ENCODE data around the gene DCC.

Gene DCC

GRCh38 chr18:53093636-53094035 lies 753.6 kb downstream of the DCC start:
- no peak for DNase-seq (ENCODE audit: low spot score)

DNA sequence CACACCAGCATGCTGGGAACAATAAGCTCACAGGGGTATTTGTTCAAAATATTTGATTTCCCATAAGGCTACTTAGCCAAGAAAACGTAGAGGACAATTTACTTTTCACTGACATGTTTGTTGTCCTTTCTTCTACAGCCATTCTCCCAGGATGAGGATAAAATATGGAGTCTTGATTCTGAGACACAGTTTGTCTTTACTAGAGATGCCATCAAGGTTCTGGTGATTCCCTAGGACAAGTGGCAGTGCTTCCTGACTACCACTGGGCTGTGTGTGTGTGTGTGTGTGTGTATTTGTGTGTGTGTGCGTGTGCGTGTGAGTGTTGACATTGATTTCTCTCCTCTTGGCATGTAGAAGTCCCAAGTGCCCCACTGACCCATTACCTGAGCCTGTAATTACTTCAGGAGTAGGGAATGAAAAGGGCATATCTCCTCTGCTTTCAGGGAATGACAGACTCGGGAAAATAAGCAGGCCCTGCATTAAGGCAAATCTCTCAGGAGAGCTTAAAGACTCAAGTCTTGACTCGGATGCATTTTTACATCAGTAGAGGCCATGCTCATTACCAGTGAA lies 761.6 kb downstream of the DCC start:
- DNase-seq (ENCODE audit: low spot score): no peak

GRCh38 chr18:53114441-53114840 lies 774.4 kb downstream of the DCC start:
- no peak for DNase-seq (ENCODE audit: low spot score)

DNA sequence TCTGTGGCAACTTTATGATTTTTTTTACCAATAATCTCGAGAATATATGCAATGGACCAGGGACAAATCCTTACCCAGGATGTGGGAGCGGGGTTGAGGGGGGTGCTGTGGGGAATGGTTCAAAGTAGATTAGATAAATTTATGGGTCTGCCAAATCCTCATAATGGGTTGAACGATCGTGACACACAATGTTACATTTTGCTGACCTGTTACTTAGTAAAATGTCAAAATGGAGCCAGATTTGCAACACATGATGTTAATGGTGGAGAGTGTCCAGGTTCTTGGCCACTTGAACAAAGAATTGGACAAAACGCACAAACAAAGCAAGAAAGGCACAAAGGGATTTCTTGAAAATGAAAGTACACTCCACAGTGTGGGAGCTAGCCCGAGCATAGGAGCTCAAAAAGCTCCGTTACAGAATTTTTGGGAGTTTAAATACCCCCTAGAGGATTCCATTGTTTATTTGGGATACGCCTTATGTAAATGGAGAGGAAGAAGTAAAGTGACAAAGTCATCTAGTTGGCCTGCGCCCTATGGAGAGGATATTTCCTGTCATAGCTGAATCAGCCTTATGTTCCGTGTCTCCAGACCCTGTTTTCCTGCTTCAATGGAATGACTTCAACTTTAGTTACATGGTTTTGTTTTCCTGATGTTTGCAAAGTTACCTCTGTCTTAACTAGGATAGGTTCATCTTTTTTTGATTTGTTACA lies 776.0 kb downstream of the DCC start:
- DNase-seq (ENCODE audit: low spot score): no peak

DNA sequence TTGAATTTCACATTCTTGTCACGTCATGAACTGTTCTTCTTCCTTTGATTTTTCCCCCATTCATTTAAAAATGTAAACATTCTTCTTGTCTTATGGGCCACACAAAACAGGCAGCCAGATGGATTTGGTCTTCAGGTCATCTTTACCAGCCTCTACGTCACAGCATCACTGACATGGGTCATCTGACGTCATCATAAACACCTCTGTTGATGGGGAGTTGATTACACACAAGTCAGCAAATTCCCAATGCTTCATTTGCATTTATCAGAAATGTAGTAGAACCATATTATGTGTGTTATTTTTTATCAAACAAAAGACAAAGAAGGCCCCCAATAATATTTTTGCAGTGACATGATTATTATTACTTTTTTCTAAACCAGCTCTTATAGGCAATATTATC lies 777.9 kb downstream of the DCC start:
- no peak for DNase-seq (ENCODE audit: low spot score)

GRCh38 chr18:53126210-53126609 lies 786.2 kb downstream of the DCC start:
- no peak for DNase-seq (ENCODE audit: low spot score)

DNA sequence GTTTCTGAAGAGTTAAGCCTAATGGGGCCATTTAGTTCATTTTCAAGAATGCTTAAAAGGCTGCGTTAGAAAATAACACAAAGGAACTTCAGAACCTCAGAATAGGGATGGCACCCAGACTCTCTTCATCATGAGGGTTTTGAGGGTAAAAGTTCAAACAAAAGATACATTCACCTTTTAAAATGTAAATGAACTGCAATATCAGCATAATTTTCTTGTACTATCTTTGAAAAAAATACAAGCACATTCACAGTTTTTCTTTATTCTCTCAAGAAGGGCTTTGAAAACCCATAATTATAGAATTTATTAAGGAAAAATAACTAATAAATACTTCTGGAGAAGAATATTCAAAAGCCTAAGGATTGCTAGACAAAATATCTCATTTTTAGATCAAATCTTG lies 791.0 kb downstream of the DCC start:
- DNase-seq (ENCODE audit: low spot score): no peak

- no peak for DNase-seq (ENCODE audit: low spot score)
Observed at GRCh38 chr18:53134711-53135110, 794.7 kb downstream of the DCC start.

GRCh38 chr18:53135654-53136053 lies 795.7 kb downstream of the DCC start:
- no peak for DNase-seq (ENCODE audit: low spot score)

- DNase-seq (ENCODE audit: low spot score): no peak
Observed at GRCh38 chr18:53139746-53140500, 799.9 kb downstream of the DCC start.

- no peak for DNase-seq (ENCODE audit: low spot score)
Observed at GRCh38 chr18:53142005-53142404, 802.0 kb downstream of the DCC start.

GRCh38 chr18:53147472-53147871 lies 807.5 kb downstream of the DCC start:
- no peak for DNase-seq (ENCODE audit: low spot score)

DNA sequence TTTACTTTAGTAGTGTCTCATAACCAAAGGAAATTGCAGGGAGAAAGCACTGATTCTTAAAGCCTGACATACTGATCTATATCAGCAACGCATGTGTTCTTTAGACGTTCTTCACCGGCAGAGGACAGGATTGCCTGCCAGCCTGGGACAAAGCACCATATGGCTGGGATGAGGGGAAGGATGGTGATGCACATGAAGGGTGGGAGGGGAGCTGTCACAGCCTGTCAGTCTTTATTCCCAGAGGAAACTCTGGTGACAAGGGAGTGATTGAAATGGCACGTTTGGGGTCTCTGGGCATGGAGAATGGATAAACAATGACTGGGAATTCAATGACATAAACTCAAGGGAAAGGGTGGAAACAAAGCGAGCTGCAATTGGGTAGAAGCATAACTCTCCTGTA lies 808.1 kb downstream of the DCC start:
- DNase-seq (ENCODE audit: low spot score): no peak

- DNase-seq (ENCODE audit: low spot score): no peak
Observed at GRCh38 chr18:53152476-53152875, 812.5 kb downstream of the DCC start.

GRCh38 chr18:53153281-53153680 lies 813.3 kb downstream of the DCC start:
- no peak for DNase-seq (ENCODE audit: low spot score)

DNA sequence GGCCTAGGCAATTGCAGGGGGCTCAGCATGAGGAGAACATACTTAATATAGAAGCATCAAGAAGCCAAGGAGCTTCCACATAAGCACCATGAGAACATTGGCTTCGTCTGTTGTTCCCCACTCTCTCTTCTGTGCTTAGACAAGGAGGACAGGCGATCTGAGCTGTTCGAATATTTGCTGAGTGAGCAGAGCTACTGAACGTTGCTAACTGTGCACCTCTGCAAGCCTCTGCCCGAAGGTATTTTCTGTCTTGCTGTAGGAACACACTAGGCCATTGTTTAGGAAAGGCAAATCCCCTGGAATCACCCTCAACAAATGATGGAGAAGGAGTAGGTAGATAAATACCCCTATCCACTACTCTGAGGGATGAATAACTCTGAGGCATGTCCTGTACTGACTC lies 813.8 kb downstream of the DCC start:
- no peak for DNase-seq (ENCODE audit: low spot score)

DNA sequence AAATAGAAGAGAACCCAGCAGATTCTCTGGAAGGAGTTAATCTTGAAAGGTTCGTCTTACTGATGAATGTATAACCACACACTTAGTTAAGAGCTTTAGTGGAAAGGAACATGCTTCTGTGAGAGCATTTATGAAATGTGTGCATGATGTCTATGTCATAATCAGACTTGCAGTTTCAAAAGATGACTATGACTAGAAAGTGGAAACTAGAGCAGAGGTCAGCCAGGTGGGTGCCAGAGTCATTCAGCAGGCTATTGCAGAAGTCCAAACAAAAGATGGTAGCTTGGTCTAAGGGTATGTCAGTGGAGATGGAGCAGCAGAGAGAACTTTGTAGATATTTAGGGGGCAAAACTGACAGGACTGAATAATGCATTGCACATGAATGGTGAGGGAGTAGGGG lies 825.8 kb downstream of the DCC start:
- no peak for DNase-seq (ENCODE audit: low spot score)

GRCh38 chr18:53169346-53169745 lies 829.3 kb downstream of the DCC start:
- DNase-seq (ENCODE audit: low spot score): no peak

- DNase-seq (ENCODE audit: low spot score): no peak
Observed at GRCh38 chr18:53191634-53192033, 851.6 kb downstream of the DCC start.

GRCh38 chr18:53193870-53194269 lies 853.9 kb downstream of the DCC start:
- DNase-seq (ENCODE audit: low spot score): no peak

- no peak for DNase-seq (ENCODE audit: low spot score)
Observed at GRCh38 chr18:53219853-53220252, 879.9 kb downstream of the DCC start.

- DNase-seq (ENCODE audit: low spot score): no peak
Observed at GRCh38 chr18:53224128-53224778, 884.3 kb downstream of the DCC start.
